ENCODE measurements around the gene REEP5. TPM values are rescaled to one million over a fixed set of nuclear protein-coding genes. Genes with fewer than 3 reads are reported as not detected.
"Not testable (repeated sequence)": the region's sequence is repeated elsewhere in the genome, so short reads cannot be mapped to it uniquely, and the experiment has no call there.

REEP5 gene
- total RNA-seq, 1 experiment from 2014 or later = 65.2 TPM

DNA sequence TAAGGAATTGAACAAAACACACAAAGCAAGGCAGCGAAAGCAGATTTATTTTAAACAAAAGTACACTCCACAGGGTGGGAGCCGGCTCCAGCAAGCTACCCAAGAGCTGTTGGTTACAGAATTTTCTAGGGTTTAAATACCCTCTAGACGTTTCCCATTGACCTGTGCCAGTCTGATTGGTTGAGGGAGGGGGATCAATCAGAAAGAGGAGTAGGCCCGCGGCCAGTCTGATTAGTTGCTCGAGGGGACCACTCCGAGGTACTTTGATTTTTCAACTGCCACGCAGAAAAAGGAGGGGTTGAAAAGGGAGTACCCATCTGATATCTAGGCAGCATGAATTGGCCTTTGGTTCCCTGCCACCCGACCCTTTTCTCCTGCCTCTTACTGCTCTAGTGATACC lies 59.9 kb downstream of the REEP5 start:
- CTCF ChIA-PET = no interaction called here
- no peak for DNase-seq (ENCODE audit: unreplicated experiment)
- TF ChIP-seq, protein P1, sequence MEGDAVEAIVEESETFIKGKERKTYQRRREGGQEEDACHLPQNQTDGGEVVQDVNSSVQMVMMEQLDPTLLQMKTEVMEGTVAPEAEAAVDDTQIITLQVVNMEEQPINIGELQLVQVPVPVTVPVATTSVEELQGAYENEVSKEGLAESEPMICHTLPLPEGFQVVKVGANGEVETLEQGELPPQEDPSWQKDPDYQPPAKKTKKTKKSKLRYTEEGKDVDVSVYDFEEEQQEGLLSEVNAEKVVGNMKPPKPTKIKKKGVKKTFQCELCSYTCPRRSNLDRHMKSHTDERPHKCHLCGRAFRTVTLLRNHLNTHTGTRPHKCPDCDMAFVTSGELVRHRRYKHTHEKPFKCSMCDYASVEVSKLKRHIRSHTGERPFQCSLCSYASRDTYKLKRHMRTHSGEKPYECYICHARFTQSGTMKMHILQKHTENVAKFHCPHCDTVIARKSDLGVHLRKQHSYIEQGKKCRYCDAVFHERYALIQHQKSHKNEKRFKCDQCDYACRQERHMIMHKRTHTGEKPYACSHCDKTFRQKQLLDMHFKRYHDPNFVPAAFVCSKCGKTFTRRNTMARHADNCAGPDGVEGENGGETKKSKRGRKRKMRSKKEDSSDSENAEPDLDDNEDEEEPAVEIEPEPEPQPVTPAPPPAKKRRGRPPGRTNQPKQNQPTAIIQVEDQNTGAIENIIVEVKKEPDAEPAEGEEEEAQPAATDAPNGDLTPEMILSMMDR (IDR thresholded peaks at IDR 0.05; ENCODE audit: unreplicated experiment) = no peak
- Mint-ChIP-seq H3K4me3 (ENCODE audit: unreplicated experiment) (peak overlapping the region; percentile 88), H3K4me1 (ENCODE audit: insufficient read depth, unreplicated experiment) (peaks cover 13% of the 10 kb centered on the region), H3K36me3 (ENCODE audit: insufficient read depth, unreplicated experiment) (peaks cover 46% of the 10 kb centered on the region), H3K9me3 (ENCODE audit: unreplicated experiment) (no peaks in the 10 kb centered on the region), H3K27ac (ENCODE audit: low read depth, unreplicated experiment) (peak overlapping the region; percentile 94), H3K27me3 (ENCODE audit: insufficient read depth, unreplicated experiment) (peaks cover 14% of the 10 kb centered on the region)
- BruUV-seq (replicated peaks) = no TSS peak
- POLR2A ChIA-PET = interaction anchor here (1.2 to 2.8 kb wide), 6 partner anchors 10 to 124 kb away, joined by 3 to 21 read pairs (median 12); partner anchors contain the start of genes APC and REEP5
- intact Hi-C loops (cut with micrococcal nuclease) = loop anchor here (5.0 kb wide), 3 partner anchors 60 to 115 kb away; partner anchors contain the start of genes DCP2 and REEP5

DNA sequence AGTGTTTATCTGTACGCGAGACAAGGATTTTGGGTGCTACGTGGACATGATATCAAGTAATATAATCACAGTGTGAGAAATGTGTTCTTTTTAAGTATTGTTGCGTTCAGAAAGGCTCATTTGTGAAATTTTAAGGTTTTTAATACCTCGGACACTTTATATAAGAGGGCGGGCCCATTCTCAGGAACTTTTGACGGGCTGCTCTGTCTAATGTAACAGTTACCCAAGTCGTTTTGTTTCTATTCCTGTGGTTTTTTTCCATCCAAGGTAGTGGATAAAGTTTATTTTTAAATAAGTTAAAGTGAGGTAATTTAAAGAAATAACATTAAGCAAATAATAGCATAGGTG lies 60.4 kb downstream of the REEP5 start:
- TF ChIP-seq, protein P1 (IDR thresholded peaks at IDR 0.05; ENCODE audit: unreplicated experiment) = no peak
- intact Hi-C loops (cut with micrococcal nuclease) = loop anchor here (5.0 kb wide), 3 partner anchors 61 to 116 kb away; partner anchors contain the start of genes DCP2 and REEP5
- Mint-ChIP-seq H3K36me3 (ENCODE audit: insufficient read depth, unreplicated experiment) (peaks cover 42% of the 10 kb centered on the region), H3K27me3 (ENCODE audit: insufficient read depth, unreplicated experiment) (peaks cover 18% of the 10 kb centered on the region), H3K4me3 (ENCODE audit: unreplicated experiment) (peak overlapping the region; percentile 88), H3K9me3 (ENCODE audit: unreplicated experiment) (no peaks in the 10 kb centered on the region), H3K27ac (ENCODE audit: low read depth, unreplicated experiment) (peak overlapping the region; percentile 94), H3K4me1 (ENCODE audit: insufficient read depth, unreplicated experiment) (peaks cover 13% of the 10 kb centered on the region)
- CTCF ChIA-PET = no interaction called here
- POLR2A ChIA-PET = interaction anchor here (0.7 to 2.8 kb wide), 18 partner anchors 10 to 456 kb away, joined by 3 to 21 read pairs (median 6); partner anchors contain the start of genes APC, DCP2 and REEP5
- BruUV-seq (replicated peaks) = TSS peak; percentile 65
- no peak for DNase-seq (ENCODE audit: unreplicated experiment)

DNA sequence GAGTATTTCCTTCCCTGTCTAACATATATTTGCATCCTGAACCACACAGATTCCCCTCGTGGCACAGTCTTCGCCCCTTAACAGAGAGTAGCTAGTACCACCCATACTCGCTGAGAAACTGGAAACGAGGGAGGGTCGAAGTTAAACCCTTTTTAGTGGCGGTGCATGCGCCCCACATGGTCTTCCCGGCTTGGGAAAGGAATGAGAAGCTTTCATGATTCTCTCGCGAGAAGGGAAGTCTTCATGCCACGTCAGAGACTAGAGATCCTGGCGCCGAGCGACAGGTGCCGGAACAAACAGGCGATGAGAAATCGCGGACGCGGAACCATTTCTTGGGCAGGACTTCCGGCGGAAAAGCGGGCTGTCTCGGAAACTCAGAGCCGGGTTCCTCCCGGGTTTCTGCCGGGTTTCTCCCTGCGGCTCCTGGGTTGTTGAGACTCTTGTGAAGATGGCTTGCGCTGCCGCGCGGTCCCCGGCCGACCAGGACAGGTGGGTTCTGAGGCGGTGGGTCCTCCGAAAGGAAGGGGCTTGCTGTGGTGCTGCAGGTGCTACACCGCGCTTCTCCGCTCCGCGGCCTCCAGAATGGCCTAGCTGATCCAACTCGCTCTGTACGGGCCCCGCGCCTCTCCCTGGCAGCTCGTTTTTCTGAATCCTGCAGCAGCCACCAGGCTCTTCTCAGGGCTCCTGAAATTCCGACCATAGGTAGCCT lies 60.9 kb downstream of the REEP5 start, which contains the start of gene SRP19:
SRP19 (plus strand) TSS at position 359 of the 709 bp plus-strand sequence; CDS start at position 449, 90 bp downstream.
- peak within 1 kb of the TSS; percentile 88 for H3K4me3 Mint-ChIP-seq (ENCODE audit: unreplicated experiment)
- peaks cover 24% of the 10 kb centered on the region for H3K27me3 Mint-ChIP-seq (ENCODE audit: insufficient read depth, unreplicated experiment)
- H3K27ac Mint-ChIP-seq (ENCODE audit: low read depth, unreplicated experiment) = peak within 1 kb of the TSS; percentile 94
- peaks cover 36% of the 10 kb centered on the region for H3K36me3 Mint-ChIP-seq (ENCODE audit: insufficient read depth, unreplicated experiment)
- no peaks in the 10 kb centered on the region for H3K9me3 Mint-ChIP-seq (ENCODE audit: unreplicated experiment)
- ChIA-PET CTCF (interaction anchor here (0.6 to 3.8 kb wide), 3 partner anchors 13 to 107 kb away, joined by 3 to 21 read pairs (median 4); no protein-coding TSS in a partner anchor), POLR2A (interaction anchor here (0.7 to 2.8 kb wide), 28 partner anchors 8 to 951 kb away, joined by 3 to 21 read pairs (median 4); partner anchors contain the start of genes APC, DCP2 and REEP5)
- no TSS peak for BruUV-seq (replicated peaks)
- peak; percentile 98 for DNase-seq (ENCODE audit: unreplicated experiment)
- peaks cover 13% of the 10 kb centered on the region for H3K4me1 Mint-ChIP-seq (ENCODE audit: insufficient read depth, unreplicated experiment)
- intact Hi-C loops (cut with micrococcal nuclease) = loop anchor here (5.0 kb wide), 3 partner anchors 61 to 116 kb away; partner anchors contain the start of genes DCP2 and REEP5
- TF ChIP-seq, protein P1 (IDR thresholded peaks at IDR 0.05; ENCODE audit: unreplicated experiment) = no peak

DNA sequence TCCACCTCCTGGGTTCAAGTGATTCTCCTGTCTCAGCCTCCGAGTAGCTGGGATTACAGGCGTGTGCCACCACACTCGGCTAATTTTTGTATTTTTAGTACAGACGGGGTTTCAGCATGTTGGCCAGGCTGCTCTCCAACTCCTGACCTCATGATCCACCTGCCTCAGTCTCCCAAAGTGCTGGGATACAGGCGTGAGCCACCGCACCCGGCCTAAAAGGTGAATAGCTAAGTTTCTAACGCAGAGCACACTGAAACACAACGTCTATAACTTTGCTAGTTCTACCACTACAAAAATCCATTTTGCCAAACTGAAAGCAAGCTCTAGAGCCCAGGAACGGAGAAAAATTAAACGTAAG lies 61.5 kb downstream of the REEP5 start:
- intact Hi-C loops (cut with micrococcal nuclease) = loop anchor here (5.0 kb wide), 3 partner anchors 62 to 117 kb away; partner anchors contain the start of genes DCP2 and REEP5
- peak overlapping the region; percentile 88 for H3K4me3 Mint-ChIP-seq (ENCODE audit: unreplicated experiment)

More for the DNA sequence above, 61.5 kb downstream of the REEP5 start:
- not testable (repeated sequence) for H3K9me3 Mint-ChIP-seq (ENCODE audit: unreplicated experiment); DNase-seq (ENCODE audit: unreplicated experiment)
- Mint-ChIP-seq H3K27ac (ENCODE audit: low read depth, unreplicated experiment) (peak overlapping the region; percentile 94), H3K36me3 (ENCODE audit: insufficient read depth, unreplicated experiment) (peaks cover 31% of the 10 kb centered on the region), H3K27me3 (ENCODE audit: insufficient read depth, unreplicated experiment) (peaks cover 29% of the 10 kb centered on the region), H3K4me1 (ENCODE audit: insufficient read depth, unreplicated experiment) (peaks cover 13% of the 10 kb centered on the region)
- POLR2A ChIA-PET = interaction anchor here (0.7 to 2.8 kb wide), 26 partner anchors 9 to 950 kb away, joined by 3 to 21 read pairs (median 4); partner anchors contain the start of genes APC, DCP2 and REEP5
- BruUV-seq (replicated peaks) = TSS peak; percentile 96
- CTCF ChIA-PET = interaction anchor here (0.6 to 3.8 kb wide), 3 partner anchors 12 to 107 kb away, joined by 3 to 21 read pairs (median 4); no protein-coding TSS in a partner anchor
